Fibroblast of villous mesenchyme (primary cell): ENCODE measurements around the gene KIT. TPM values are rescaled to one million over a fixed set of nuclear protein-coding genes. Genes with fewer than 3 reads are reported as not detected.

Experiments
- DNase-seq: peaks from one replicate; pipeline ENCODE4 v3.0.0-alpha.2; 2010; ENCODE audit warnings: low read depth
- H3K4me3 ChIP-seq: 2 replicates; pipeline ENCODE4 v1.5.1; 2011; ENCODE audit warnings: low read depth, mild to moderate bottlenecking, low read length
- total RNA-seq: library from RNA; depleted of rRNA; stranded (reverse); fragments of >200 nt; gene quantifications from 2 replicates; pipeline ENCODE4 v1.2.3, GENCODE V29; 2012
- TF ChIP-seq, protein P1 (sequence below): IDR thresholded peaks from 2 replicates; pipeline ENCODE4 v1.5.1; 2012; ENCODE audit warnings: low read depth, mild to moderate bottlenecking, low read length; ENCODE audit not compliant: insufficient read depth

Gene KIT
- total RNA-seq, 1 donor: 2.2 TPM

GRCh38 chr4:54651050-54651449 lies 6.7 kb upstream of the KIT start:
- TF ChIP-seq, protein P1, sequence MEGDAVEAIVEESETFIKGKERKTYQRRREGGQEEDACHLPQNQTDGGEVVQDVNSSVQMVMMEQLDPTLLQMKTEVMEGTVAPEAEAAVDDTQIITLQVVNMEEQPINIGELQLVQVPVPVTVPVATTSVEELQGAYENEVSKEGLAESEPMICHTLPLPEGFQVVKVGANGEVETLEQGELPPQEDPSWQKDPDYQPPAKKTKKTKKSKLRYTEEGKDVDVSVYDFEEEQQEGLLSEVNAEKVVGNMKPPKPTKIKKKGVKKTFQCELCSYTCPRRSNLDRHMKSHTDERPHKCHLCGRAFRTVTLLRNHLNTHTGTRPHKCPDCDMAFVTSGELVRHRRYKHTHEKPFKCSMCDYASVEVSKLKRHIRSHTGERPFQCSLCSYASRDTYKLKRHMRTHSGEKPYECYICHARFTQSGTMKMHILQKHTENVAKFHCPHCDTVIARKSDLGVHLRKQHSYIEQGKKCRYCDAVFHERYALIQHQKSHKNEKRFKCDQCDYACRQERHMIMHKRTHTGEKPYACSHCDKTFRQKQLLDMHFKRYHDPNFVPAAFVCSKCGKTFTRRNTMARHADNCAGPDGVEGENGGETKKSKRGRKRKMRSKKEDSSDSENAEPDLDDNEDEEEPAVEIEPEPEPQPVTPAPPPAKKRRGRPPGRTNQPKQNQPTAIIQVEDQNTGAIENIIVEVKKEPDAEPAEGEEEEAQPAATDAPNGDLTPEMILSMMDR: no peak
- DNase-seq: no peak
- no peak overlapping the region for H3K4me3 ChIP-seq

- no peak for DNase-seq
- TF ChIP-seq, protein P1: no peak
- no peak overlapping the region for H3K4me3 ChIP-seq
Observed at GRCh38 chr4:54654753-54655152, 3.0 kb upstream of the KIT start.

GRCh38 chr4:54657185-54657550 lies 589 bp upstream of the KIT start:
- TF ChIP-seq, protein P1: no peak
- DNase-seq: no peak
- H3K4me3 ChIP-seq: no peak overlapping the region

GRCh38 chr4:54658252-54659093 lies 716 bp downstream of the KIT start:
- TF ChIP-seq, protein P1: peak; percentile 3
- peak; percentile 31 for DNase-seq
- peak overlapping the region; percentile 54 for H3K4me3 ChIP-seq

- H3K4me3 ChIP-seq: peak overlapping the region; percentile 54
- TF ChIP-seq, protein P1: no peak
- DNase-seq: no peak
Observed at GRCh38 chr4:54659313-54659712, 1.6 kb downstream of the KIT start.

DNA sequence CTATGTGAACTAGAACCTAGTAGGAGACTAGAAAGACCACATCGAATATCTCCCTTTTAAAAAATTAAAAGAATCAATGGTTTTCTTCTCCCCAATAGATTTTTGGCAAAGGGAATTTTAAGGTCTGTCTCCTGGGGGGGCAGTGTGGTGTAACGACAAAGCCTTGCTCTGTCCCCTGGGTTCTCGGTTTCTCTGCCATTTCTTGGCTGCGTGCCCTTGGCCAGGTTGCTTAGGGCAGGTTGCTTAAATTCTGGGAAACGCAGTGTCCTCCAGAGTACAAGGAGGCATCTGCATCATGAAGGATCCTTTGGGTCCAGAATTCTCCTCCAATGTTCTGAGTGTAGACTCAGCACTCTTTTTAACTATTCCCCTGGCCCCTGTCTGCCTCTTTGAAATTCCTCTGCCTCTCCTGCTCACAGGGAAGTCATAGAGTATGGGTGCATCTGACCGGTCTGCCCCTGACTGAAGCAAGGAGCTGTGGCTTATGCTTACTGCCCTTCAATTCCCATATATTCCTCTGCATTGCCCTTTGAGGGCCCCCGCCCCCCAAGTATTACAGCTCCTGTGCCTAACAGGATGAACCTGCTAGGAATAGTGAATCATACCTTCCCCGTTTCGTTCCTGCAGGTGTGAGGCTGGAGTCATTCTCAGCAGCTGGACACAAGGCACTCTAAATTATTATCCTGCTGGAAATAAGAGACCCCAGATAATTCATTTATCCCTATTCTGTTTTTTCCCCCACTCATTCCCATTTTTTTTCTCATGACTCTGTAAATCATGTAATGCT lies 2.2 kb downstream of the KIT start:
- TF ChIP-seq, protein P1: no peak
- H3K4me3 ChIP-seq: no peak overlapping the region

More for the DNA sequence above, 2.2 kb downstream of the KIT start:
- DNase-seq: no peak
